Muscle of leg (tissue), 11 donors: ENCODE measurements around the gene DEK. TPM values are rescaled to one million over a fixed set of nuclear protein-coding genes. Genes with fewer than 3 reads are reported as not detected.
A peak's percentile ranks its signal among the peaks of the same experiment; 100 is the strongest.
"Not testable (repeated sequence)": the region's sequence is repeated elsewhere in the genome, so short reads cannot be mapped to it uniquely, and the experiment has no call there.

ENCODE experiments used
- DNase-seq: peaks from one replicate; pipeline ENCODE4 v3.0.0; 2013
- H3K27ac ChIP-seq: one replicate; pipeline ENCODE4 v1.5.1; 2013; ENCODE audit warnings: mild to moderate bottlenecking, low read length, control low read depth
- H3K27me3 ChIP-seq: one replicate; pipeline ENCODE4 v1.6.1; 2013; ENCODE audit warnings: low read length; ENCODE audit not compliant: control insufficient read depth, insufficient read depth
- H3K36me3 ChIP-seq: one replicate; pipeline ENCODE4 v1.6.1; 2013; ENCODE audit warnings: low read length; ENCODE audit not compliant: control insufficient read depth, insufficient read depth
- H3K4me1 ChIP-seq: one replicate; pipeline ENCODE4 v1.6.1; 2013; ENCODE audit warnings: low read length; ENCODE audit not compliant: control insufficient read depth, insufficient read depth
- H3K4me3 ChIP-seq: one replicate; pipeline ENCODE4 v1.5.1; 2013; ENCODE audit warnings: low read length, control low read depth
- H3K9me3 ChIP-seq: replicated peaks from 2 replicates; pipeline ENCODE4 v1.6.1; 2013; ENCODE audit warnings: low read depth, low read length; ENCODE audit not compliant: control insufficient read depth
- WGBS: methylation state at CpG from one replicate; pipeline ENCODE4 v1.1.5; 2013; ENCODE audit warnings: missing lambda C conversion rate; ENCODE audit not compliant: insufficient coverage; 5-methylcytosine and 5-hydroxymethylcytosine counted together
- polyA plus RNA-seq, 8 donors: library from polyadenylated mRNA; unstranded; fragments of 120-200 nt; gene quantifications; one replicate each; pipeline versions ENCODE4 v1.2.1 to v1.2.3, GENCODE V29; 2013; ENCODE audit warnings: inconsistent platforms in 1 of 8, low replicate concordance in 1 of 8; ENCODE audit not compliant: insufficient read length in 8 of 8, insufficient read depth in 1 of 8
- total RNA-seq: library from RNA; stranded (reverse); fragments of 120-200 nt; gene quantifications from one replicate; pipeline ENCODE4 v1.2.4, GENCODE V29; 2013

The DEK gene
- total and polyA plus RNA-seq, 9 donors = 82.6 to 141 (median 120) TPM

DNA sequence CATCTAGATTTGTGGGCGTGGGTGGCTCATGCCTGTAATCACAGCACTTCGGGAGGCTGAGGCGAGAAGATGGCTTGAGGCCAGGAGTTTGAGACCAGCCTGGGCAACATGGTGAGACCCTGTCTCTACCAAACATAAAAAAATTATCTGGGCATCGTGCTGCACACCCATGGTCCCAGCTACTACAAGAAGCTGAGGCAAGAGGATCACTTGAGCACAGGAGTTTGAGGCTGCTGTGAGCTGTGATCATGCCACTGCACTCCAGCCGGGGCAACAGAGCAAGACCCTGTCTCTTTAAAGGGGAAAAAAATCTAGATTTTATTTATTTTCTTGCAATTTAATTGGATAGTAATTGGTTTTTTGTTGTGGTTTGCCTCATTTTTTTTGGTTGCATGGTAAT is 53.6 kb downstream of the DEK start:
- H3K27me3 ChIP-seq = no peaks in the 10 kb centered on the region
- no peaks in the 10 kb centered on the region for H3K4me1 ChIP-seq
- DNase-seq = no peak
- no peak overlapping the region for H3K27ac ChIP-seq
- H3K9me3 ChIP-seq = no peaks in the 10 kb centered on the region
- H3K36me3 ChIP-seq = peaks cover 28% of the 10 kb centered on the region
- H3K4me3 ChIP-seq = no peak overlapping the region
- WGBS = 100% methylated on average over 3 of the region's 5 CpGs

GRCh38 chr6:18209539-18210197 is 54.7 kb downstream of the DEK start:
- Histone ChIP-seq H3K36me3 (peaks cover 26% of the 10 kb centered on the region), H3K4me1 (no peaks in the 10 kb centered on the region), H3K9me3 (no peaks in the 10 kb centered on the region), H3K4me3 (no peak overlapping the region), H3K27me3 (no peaks in the 10 kb centered on the region), H3K27ac (no peak overlapping the region)
- no peak for DNase-seq
- 85% methylated on average over 9 of the region's 12 CpGs for WGBS

GRCh38 chr6:18208778-18209177 is 55.6 kb downstream of the DEK start:
- DNase-seq, H3K27me3 ChIP-seq, H3K9me3 ChIP-seq, H3K4me3 ChIP-seq, H3K4me1 ChIP-seq, H3K27ac ChIP-seq: not testable (repeated sequence)
- WGBS = no CpG with 5 or more reads among the region's 9 CpGs
- peaks cover 27% of the 10 kb centered on the region for H3K36me3 ChIP-seq

GRCh38 chr6:18207949-18208348 is 56.4 kb downstream of the DEK start:
- WGBS = no CpG with 5 or more reads among the region's 2 CpGs
- H3K9me3 ChIP-seq = no peaks in the 10 kb centered on the region

GRCh38 chr6:18207438-18207837 is 56.9 kb downstream of the DEK start:
- H3K4me1 ChIP-seq = no peaks in the 10 kb centered on the region
- DNase-seq = peak; percentile 43
- WGBS = 60% methylated on average over 1 of the region's 8 CpGs
- H3K4me3 ChIP-seq = no peak overlapping the region
- H3K27me3 ChIP-seq = no peaks in the 10 kb centered on the region
- peaks cover 27% of the 10 kb centered on the region for H3K36me3 ChIP-seq
- H3K9me3 ChIP-seq = no peaks in the 10 kb centered on the region
- H3K27ac ChIP-seq = no peak overlapping the region

More at GRCh38 chr6:18207949-18208348, 56.4 kb downstream of the DEK start:
- Histone ChIP-seq H3K4me1 (no peaks in the 10 kb centered on the region), H3K4me3 (no peak overlapping the region), H3K36me3 (peaks cover 27% of the 10 kb centered on the region), H3K27ac (no peak overlapping the region), H3K27me3 (no peaks in the 10 kb centered on the region)
- no peak for DNase-seq

DNA sequence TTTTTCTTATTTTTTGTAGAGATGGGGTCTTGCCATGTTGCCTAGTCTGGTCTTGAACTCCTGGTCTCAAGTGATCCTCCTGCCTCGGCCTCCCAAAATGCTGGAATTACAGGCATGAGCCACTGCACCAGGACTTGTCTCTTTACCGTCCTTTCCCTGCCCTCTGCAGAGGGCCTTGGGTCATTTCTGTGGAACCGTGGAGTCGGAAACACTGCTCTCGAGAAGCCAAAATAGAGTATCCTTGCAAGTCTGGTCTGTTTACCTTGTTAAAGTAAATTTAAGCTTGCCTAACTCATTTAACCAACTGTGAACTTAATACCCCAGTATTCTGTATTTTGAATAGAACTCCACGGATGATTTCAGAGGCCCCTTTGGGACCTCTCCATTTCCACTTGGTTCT is 57.7 kb downstream of the DEK start:
- 100% methylated on average over 1 of the region's 6 CpGs for WGBS
- Histone ChIP-seq H3K36me3 (peaks cover 32% of the 10 kb centered on the region), H3K27ac (no peak overlapping the region), H3K27me3 (no peaks in the 10 kb centered on the region), H3K9me3 (no peaks in the 10 kb centered on the region), H3K4me1 (no peaks in the 10 kb centered on the region), H3K4me3 (no peak overlapping the region)
- DNase-seq = no peak

DNA sequence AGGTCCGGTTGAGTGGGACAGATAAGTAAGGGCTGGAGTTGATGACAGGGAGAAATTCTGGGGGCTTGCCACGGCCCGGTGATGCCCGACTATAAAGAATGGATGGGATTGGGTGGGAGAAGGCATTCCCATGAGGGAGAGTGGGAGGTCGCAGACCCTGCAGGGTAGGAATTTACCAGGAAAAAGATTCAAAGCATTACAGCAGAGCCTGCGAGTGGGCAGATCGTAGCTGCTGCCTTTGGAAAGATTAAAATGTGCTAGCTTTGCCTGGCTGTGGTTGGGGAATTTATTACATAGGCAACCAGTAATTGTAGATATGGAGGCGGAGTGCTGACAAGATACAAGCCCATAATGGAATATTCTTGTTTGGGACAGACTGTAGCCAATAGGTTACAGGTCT is 59.6 kb downstream of the DEK start:
- H3K9me3 ChIP-seq = no peaks in the 10 kb centered on the region
- no peak for DNase-seq
- no peak overlapping the region for H3K27ac ChIP-seq
- H3K36me3 ChIP-seq = peaks cover 32% of the 10 kb centered on the region
- 85% methylated on average over 8 of the region's 8 CpGs for WGBS
- H3K27me3 ChIP-seq = no peaks in the 10 kb centered on the region
- H3K4me1 ChIP-seq = no peaks in the 10 kb centered on the region
- H3K4me3 ChIP-seq = no peak overlapping the region

DNA sequence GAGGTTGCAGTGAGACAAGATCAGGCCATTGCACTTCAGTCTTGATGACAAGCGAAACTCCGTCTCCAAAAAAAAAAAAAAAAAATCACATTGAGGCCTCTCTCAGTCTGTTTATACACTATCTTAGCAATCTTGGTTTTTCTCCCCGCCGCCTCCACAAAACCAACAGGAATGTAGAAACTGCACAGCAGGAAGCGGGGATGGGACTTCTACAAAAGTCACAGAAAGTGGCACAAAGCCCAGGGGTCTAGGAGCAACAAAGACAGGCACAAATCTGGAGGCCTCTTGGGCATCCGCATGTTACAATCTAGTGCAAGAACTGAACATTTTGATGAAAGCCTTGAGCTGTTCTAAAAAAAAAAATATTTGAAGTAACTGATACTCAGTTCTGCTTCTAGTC is 60.5 kb downstream of the DEK start:
- DNase-seq = no peak
- no peak overlapping the region for H3K4me3 ChIP-seq
- WGBS = 94% methylated on average over 4 of the region's 6 CpGs
- no peaks in the 10 kb centered on the region for H3K9me3 ChIP-seq
- H3K27me3 ChIP-seq = no peaks in the 10 kb centered on the region
- H3K36me3 ChIP-seq = peaks cover 38% of the 10 kb centered on the region
- no peaks in the 10 kb centered on the region for H3K4me1 ChIP-seq
- H3K27ac ChIP-seq = no peak overlapping the region

- Histone ChIP-seq H3K27me3 (no peaks in the 10 kb centered on the region), H3K27ac (no peak overlapping the region), H3K36me3 (peaks cover 19% of the 10 kb centered on the region), H3K4me3 (no peak overlapping the region), H3K4me1 (no peaks in the 10 kb centered on the region), H3K9me3 (no peaks in the 10 kb centered on the region)
- 89% methylated on average over 1 of the region's 3 CpGs for WGBS
- DNase-seq = no peak
These were observed 72.3 kb downstream of the DEK start for GRCh38 chr6:18192026-18192425.

- DNase-seq = no peak
- Histone ChIP-seq H3K4me3 (no peak overlapping the region), H3K9me3 (no peaks in the 10 kb centered on the region), H3K4me1 (no peaks in the 10 kb centered on the region), H3K27me3 (no peaks in the 10 kb centered on the region), H3K27ac (no peak overlapping the region), H3K36me3 (peaks cover 19% of the 10 kb centered on the region)
- WGBS = no CpG with 5 or more reads among the region's 2 CpGs
These were observed 75.1 kb downstream of the DEK start for GRCh38 chr6:18189196-18189595.

DNA sequence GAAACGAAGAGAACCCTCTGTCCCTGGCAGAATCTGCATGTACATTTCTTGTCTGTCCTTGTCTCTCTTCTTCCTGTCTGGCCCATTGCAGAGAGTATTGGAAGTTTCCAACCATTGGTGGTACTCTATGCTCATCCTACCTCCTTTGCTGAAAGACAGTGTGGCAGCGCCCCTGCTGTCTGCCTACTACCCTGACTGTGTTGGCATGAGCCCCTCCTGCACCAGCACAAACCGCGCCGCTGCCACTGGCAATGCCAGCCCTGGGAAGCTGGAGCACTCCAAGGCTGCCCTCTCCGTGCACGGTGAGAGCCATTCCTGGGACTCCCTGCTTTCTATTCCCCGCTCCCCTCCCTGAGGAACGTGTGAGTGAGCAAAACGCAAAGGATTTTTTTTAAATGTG is 76.6 kb downstream of the DEK start:
- Histone ChIP-seq H3K4me1 (no peaks in the 10 kb centered on the region), H3K36me3 (peaks cover 19% of the 10 kb centered on the region), H3K4me3 (no peak overlapping the region), H3K27ac (no peak overlapping the region), H3K9me3 (no peaks in the 10 kb centered on the region), H3K27me3 (no peaks in the 10 kb centered on the region)
- WGBS = 93% methylated on average over 7 of the region's 10 CpGs
- DNase-seq = no peak
